ENCODE measurements around the gene PUS1.
"Not testable (repeated sequence)": the region's sequence is repeated elsewhere in the genome, so short reads cannot be mapped to it uniquely, and the experiment has no call there.

The PUS1 gene

GRCh38 chr12:131959116-131959515 lies 30.0 kb downstream of the PUS1 start:
- H3K4me3 ChIP-seq (ENCODE audit: low read depth, low read length): no peak overlapping the region

GRCh38 chr12:131959641-131960589 lies 30.8 kb downstream of the PUS1 start:
- H3K4me3 ChIP-seq (ENCODE audit: low read depth, low read length): no peak overlapping the region

- H3K4me3 ChIP-seq (ENCODE audit: low read depth, low read length): not testable (repeated sequence)
These were observed 31.7 kb downstream of the PUS1 start for GRCh38 chr12:131960590-131961325.

DNA sequence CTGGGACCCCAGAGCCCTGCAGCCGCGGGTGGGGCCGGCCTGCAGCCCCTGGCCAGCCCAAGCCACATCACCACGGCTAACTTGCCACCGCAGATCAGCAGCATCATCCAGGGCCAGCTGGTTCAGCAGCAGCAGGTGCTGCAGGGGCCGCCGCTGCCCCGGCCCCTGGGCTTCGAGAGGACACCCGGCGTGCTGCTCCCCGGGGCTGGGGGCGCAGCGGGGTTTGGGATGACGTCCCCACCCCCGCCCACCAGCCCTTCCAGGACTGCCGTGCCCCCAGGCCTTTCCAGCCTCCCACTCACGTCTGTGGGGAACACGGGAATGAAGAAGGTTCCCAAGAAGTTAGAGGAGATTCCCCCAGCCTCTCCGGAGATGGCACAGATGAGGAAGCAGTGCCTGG lies 32.3 kb downstream of the PUS1 start:
- H3K4me3 ChIP-seq (ENCODE audit: low read depth, low read length): not testable (repeated sequence)

- H3K4me3 ChIP-seq (ENCODE audit: low read depth, low read length): no peak overlapping the region
These were observed 33.0 kb downstream of the PUS1 start for GRCh38 chr12:131962069-131962468.

DNA sequence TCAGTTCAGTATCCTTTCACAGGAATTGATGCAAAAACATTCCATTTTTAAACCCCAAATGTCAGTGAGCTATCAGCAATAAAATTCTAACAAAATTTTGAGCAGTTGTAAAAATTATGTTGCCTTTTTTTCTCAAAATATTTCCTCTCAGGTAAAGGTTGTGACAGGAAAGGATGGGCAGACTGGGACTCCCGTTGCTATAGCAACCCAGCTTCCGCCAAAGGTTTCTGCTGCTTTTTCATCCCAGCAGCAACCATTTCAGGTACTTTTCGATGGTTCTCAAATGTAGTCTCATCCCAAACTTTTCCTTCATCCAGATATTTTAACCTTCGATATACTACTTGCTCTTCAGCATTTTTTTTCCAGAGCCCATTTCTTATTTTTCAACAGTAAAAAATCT lies 34.3 kb downstream of the PUS1 start:
- no peak overlapping the region for H3K4me3 ChIP-seq (ENCODE audit: low read depth, low read length)

DNA sequence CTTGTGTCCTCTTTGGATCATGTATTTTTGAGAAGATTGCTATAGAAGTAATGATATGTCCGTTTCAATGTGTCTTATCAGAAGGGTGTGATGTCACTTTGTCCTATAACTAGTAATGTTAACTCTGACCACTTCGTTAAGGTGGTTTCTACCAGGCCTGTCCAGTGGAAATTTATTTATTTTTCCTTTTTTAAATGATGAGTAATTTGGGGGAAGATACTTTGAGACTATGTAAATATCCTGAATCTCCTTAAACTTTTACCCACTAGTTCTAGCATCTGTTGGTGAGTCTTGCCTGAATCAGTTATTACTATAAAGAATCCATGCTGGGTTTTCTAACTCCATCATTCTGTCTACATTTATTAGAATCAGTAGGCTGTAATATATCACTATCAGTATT lies 36.0 kb downstream of the PUS1 start:
- no peak overlapping the region for H3K4me3 ChIP-seq (ENCODE audit: low read depth, low read length)

DNA sequence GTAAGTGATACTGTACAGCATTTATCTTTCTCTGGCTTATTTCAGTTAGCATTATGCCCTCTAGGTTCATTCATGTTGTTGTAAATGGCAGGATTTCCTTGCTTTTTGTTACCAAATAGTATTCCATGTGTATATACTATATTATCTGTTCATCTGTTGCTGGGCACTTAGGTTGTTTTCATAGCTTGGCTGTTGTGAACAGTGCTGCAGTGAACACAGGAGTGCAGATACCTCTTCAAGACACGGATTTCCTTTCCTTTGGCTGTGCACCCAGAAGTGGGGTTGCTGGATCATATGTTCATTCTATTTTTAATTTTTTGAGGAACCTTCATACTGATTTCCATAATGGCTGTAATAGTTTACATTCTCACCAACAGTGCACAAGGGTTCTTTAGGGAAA lies 42.1 kb downstream of the PUS1 start:
- H3K4me3 ChIP-seq (ENCODE audit: low read depth, low read length): no peak overlapping the region

DNA sequence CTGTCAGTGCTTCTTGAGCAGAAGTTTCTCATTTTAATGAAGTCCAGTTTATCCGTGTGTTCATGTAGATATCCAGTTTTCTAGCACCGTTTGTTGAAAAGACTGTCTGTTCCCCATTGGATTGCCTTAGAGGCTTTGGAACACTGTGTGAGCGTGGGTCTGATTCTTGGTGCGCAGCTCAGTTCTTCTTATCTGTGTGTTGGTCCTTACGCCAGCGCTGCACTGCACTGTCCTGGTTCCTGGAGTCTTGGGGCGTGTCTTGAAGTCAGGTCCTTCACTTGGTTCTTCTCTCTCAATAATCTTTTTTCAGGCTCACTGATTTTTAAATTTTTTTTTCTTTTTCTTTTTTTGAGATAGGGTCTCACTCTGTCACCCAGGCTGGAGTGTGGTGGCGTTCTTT lies 46.2 kb downstream of the PUS1 start:
- no peak overlapping the region for H3K4me3 ChIP-seq (ENCODE audit: low read depth, low read length)

- H3K4me3 ChIP-seq (ENCODE audit: low read depth, low read length): no peak overlapping the region
These were observed 50.5 kb downstream of the PUS1 start for GRCh38 chr12:131979606-131980005.

DNA sequence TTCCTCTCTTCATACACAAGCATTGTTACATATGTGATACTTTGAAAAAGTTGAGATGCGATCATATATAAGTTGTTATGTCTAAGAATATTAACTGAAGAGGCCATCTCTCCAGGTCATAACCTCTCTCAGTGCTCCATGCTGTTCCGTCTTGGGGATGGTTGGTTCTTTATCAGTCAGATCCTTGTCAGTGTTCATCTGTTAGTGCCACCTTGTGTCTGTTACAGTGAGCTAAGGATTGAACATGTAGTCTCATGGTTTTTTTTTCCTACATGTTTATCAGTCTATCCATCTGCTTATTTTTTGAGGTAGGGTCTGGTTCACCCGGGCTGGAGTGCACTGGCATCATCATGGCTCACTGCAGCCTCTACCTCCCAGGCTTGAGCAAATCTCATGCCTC lies 51.2 kb downstream of the PUS1 start:
- H3K4me3 ChIP-seq (ENCODE audit: low read depth, low read length): no peak overlapping the region

DNA sequence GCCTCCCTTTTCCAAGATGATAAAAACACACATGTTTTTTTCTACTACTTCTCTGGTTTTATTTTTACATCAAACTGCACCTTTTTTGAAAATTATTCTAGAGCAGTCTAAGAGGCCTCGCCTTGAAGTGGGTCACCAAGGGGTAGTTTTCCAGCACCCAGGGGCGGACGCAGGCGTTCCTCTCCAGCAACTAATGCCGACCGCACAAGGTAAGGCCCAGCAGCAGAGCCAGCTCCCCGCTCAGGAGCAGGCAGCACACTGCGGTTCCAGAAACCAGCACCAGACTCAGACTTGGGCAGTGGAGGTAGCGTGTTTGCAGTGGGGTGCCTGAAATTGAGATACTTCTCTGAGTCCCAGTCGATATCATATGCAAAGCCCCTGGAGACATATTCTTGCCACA lies 52.3 kb downstream of the PUS1 start:
- no peak overlapping the region for H3K4me3 ChIP-seq (ENCODE audit: low read depth, low read length)

DNA sequence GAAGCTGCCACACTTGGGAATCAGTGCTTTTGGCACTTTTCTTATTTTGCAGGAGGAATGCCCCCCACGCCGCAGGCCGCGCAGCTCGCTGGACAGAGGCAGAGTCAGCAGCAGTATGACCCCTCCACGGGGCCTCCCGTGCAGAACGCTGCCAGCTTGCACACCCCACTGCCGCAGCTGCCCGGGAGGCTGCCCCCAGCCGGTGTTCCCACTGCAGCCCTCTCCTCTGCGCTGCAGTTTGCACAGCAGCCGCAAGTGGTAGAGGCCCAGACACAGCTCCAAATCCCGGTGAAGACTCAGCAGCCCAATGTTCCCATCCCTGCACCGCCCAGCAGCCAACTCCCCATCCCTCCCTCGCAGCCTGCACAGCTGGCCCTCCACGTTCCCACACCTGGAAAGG lies 53.0 kb downstream of the PUS1 start:
- no peak overlapping the region for H3K4me3 ChIP-seq (ENCODE audit: low read depth, low read length)

DNA sequence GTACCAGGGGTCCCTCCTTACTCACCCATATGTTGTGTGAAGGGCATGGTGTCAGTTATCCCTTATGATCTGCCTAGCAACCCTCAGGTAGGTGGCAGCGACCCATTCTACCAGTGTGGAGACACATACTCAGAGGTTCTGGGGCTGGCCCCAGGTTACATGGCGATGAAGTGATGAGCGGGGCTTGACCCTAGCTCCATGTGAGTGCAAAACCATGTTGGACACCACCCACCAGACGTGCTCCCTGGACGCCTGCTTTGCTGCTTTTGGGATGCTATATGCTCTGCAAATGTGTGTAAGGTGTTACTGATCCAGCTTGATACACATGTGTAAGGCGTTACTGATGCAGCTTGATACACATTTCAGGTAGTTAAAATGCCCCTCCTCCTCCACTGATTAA lies 54.0 kb downstream of the PUS1 start:
- no peak overlapping the region for H3K4me3 ChIP-seq (ENCODE audit: low read depth, low read length)

DNA sequence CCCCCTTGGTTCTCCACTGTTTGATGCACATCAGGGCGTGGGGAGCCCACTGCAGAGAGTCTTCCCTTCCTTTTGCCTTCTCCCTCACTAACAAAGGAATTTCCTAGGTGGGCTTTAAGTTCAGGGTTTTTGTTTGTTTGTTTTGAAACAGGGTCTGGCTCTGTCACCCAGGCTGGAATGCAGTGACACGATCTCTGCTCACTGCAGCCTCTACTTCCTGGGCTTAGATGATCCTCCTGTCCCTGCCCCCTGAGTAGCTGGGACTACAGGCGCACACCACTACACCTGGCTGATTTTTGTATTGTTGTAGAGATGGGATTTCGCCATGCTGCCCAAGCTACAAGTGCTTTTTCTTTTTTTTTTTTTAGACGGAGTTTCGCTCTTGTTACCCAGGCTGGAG lies 54.5 kb downstream of the PUS1 start:
- no peak overlapping the region for H3K4me3 ChIP-seq (ENCODE audit: low read depth, low read length)

GRCh38 chr12:131984334-131984733 lies 55.3 kb downstream of the PUS1 start:
- H3K4me3 ChIP-seq (ENCODE audit: low read depth, low read length): no peak overlapping the region

DNA sequence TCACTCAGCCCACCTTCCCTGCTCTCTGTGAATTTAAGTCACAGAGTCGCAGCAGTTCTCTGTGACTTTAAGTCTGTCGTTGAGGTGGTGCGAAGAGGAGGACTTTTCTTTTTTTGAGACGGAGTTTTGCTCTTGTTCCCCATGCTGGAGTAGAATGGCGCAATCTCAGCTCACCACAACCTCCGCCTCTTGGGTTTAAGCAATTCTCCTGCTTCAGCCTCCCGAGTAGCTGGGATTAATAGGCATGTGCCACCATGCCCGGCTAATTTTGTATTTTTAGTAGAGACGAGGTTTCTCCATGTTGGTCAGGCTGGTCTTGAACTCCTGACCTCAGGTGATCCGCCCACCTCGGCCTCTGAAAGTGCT lies 56.4 kb downstream of the PUS1 start:
- H3K4me3 ChIP-seq (ENCODE audit: low read depth, low read length): not testable (repeated sequence)

- H3K4me3 ChIP-seq (ENCODE audit: low read depth, low read length): no peak overlapping the region
These were observed 57.3 kb downstream of the PUS1 start for GRCh38 chr12:131986361-131986760.

GRCh38 chr12:131986910-131987309 lies 57.8 kb downstream of the PUS1 start:
- no peak overlapping the region for H3K4me3 ChIP-seq (ENCODE audit: low read depth, low read length)

DNA sequence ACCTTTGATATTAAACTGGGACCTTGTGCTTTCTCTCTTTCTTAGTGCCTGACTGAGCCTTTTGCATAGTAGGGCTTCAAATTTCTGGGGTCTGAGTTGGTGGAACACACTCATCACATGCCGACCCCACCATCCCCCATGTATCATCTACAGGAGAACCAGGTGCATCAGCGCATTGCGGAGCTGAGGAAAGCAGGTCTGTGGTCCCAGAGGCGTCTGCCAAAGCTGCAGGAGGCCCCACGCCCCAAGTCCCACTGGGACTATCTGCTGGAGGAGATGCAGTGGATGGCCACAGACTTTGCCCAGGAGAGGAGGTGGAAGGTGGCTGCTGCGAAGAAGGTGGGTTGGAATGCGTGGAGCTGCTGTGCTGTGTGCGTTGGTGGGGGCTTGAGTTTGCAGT lies 58.5 kb downstream of the PUS1 start:
- no peak overlapping the region for H3K4me3 ChIP-seq (ENCODE audit: low read depth, low read length)

DNA sequence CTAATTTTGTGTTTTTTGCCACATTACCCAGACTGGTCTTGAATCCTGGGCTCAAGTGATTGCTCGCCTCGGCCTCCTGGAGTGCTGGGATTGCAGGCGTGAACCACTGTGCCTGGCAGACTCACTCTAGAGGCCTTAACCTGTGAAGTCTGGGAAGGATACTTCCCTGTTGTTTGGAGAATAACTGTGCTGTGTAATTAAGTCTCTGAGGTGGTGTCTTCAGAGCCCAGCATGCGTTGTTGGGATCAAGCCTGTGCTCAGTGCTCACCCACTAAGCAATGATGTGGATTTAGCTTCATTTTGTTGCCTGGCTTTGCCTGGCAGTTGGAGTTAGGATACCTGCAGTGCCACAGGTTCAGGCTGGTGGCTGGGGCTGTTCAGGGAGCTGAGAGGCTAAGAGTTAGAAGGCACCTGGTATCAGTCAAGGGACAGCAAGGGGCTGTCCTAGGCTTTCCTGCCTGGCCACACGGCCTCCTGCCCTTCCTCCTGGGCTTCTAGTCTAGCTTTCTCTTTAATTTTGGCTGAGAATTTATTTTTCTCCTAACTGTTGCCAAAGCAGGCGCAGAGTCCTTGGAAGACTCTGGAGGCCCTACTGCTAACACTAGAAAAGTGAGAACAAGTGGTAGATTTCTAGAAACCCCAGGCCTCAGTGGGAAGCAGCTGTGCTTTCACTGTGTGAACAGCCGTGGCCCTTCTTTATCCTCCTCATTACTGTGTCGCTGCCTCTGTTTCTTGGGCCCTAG lies 59.1 kb downstream of the PUS1 start:
- H3K4me3 ChIP-seq (ENCODE audit: low read depth, low read length): no peak overlapping the region

GRCh38 chr12:131989021-131989420 lies 59.9 kb downstream of the PUS1 start:
- no peak overlapping the region for H3K4me3 ChIP-seq (ENCODE audit: low read depth, low read length)

All from iPS-11a (cell line).